GM12878 (cell line): Measurements from ENCODE around the gene IGF2R.

Experiments used
- CHD1 ChIP-seq: IDR thresholded peaks from 2 replicates; pipeline ENCODE4 v1.6.1; 2012; ENCODE audit warnings: low read depth, low read length, improper control_type of control experiment
- CTCF ChIP-seq, 3 experiments: IDR thresholded peaks in 2 of 3; conservative IDR thresholded peaks in 1 of 3; 2 replicates each; pipeline ENCODE4 v1.5.1; 2011; ENCODE audit warnings: low read depth in 3 of 3, low read length in 3 of 3, mild to moderate bottlenecking in 3 of 3, control low read depth in 2 of 3, moderate library complexity in 2 of 3, inconsistent platforms in 1 of 3, mixed read lengths in 1 of 3; ENCODE audit not compliant: control insufficient read depth in 2 of 3, insufficient read depth in 1 of 3; ENCODE audit errors: extremely low read depth in 1 of 3
- EGR1 ChIP-seq, 2 experiments: IDR thresholded peaks; 1 replicate in 1 of 2; 2 replicates in 1 of 2; pipeline ENCODE4 v1.6.1; 2011 to 2012; ENCODE audit warnings: low read depth in 2 of 2, low read length in 2 of 2, borderline replicate concordance in 1 of 2, mild to moderate bottlenecking in 1 of 2, moderate library complexity in 1 of 2
- FOS ChIP-seq: IDR thresholded peaks from 3 replicates; pipeline ENCODE4 v1.6.1; 2011; ENCODE audit warnings: borderline replicate concordance; ENCODE audit not compliant: insufficient read length; ENCODE audit errors: extremely low read depth
- HDAC2 ChIP-seq: fragments of 200-600 bp; sonication (generic); IDR thresholded peaks from 2 replicates; pipeline ENCODE4 v1.6.1; 2017
- HDGF ChIP-seq: fragments of 450-650 bp; IDR thresholded peaks from 2 replicates; pipeline ENCODE4 v1.6.1; 2016; ENCODE audit warnings: antibody characterized with exemption
- HSF1 ChIP-seq: fragments of 150-350 bp; IDR thresholded peaks from 2 replicates; pipeline ENCODE4 v1.6.1; 2014; ENCODE audit warnings: mild to moderate bottlenecking, low read depth, low read length
- IKZF1 ChIP-seq: fragments of 450-650 bp; conservative IDR thresholded peaks from 2 replicates; pipeline ENCODE4 v1.6.1; 2017; ENCODE audit warnings: antibody characterized with exemption, mild to moderate bottlenecking
- MAX ChIP-seq: IDR thresholded peaks from 2 replicates; pipeline ENCODE4 v1.6.1; 2012; ENCODE audit warnings: low read depth, low read length, improper control_type of control experiment
- PAX8 ChIP-seq: fragments of 450-650 bp; IDR thresholded peaks from 2 replicates; pipeline ENCODE4 v1.6.1; 2017; ENCODE audit warnings: mild to moderate bottlenecking, moderate library complexity
- PBX3 ChIP-seq: IDR thresholded peaks from 2 replicates; pipeline ENCODE4 v1.6.1; 2011; ENCODE audit warnings: mild to moderate bottlenecking, low read depth, low read length, moderate library complexity; ENCODE audit not compliant: insufficient replicate concordance
- POLR2A ChIP-seq: IDR thresholded peaks from 2 replicates; pipeline ENCODE4 v1.6.1; 2011; ENCODE audit warnings: low read depth, mild to moderate bottlenecking, low read length
- TCF3 ChIP-seq: IDR thresholded peaks from 2 replicates; pipeline ENCODE4 v1.6.1; 2012; ENCODE audit warnings: low read depth, mild to moderate bottlenecking, low read length, borderline replicate concordance; ENCODE audit not compliant: insufficient read depth
- USF1 ChIP-seq: IDR thresholded peaks from 2 replicates; pipeline ENCODE4 v1.6.1; 2011; ENCODE audit warnings: borderline replicate concordance, low read depth, mild to moderate bottlenecking, moderate library complexity, mixed read lengths, low read length; ENCODE audit not compliant: insufficient read depth; ENCODE audit errors: extremely low read length

GRCh38 chr6:159931112-159931511 is 37.8 kb upstream of the IGF2R start:
- TF ChIP-seq IKZF1 (peak; percentile 90), CHD1 (no peak), PBX3 (no peak), CTCF (IDR thresholded peaks at IDR 0.05 in 2 of 3, conservative IDR thresholded peaks at IDR 0.05 in 1 of 3; ENCODE audit: control insufficient read depth in 2 of 3, extremely low read depth in 1 of 3, insufficient read depth in 1 of 3, low read depth in 3 of 3, low read length in 3 of 3) (no peak), MAX (peak; percentile 35; the same call in 1 of the 2 replicates), POLR2A (no peak), FOS (no peak), USF1 (no peak), HDGF (no peak), HSF1 (no peak), PAX8 (peak; percentile 48; the same call in 1 of the 2 replicates), EGR1 (IDR thresholded peaks at IDR 0.05; ENCODE audit: borderline replicate concordance in 1 of 2, low read depth in 2 of 2, low read length in 2 of 2) (no peak), TCF3 (0 out of 2 replicates have a peak, but pooled peaks have one; percentile 30), HDAC2 (no peak)
